ENCODE data around the gene ADGB. TPM values are rescaled to one million over a fixed set of nuclear protein-coding genes. Genes with fewer than 3 reads are reported as not detected.

ADGB gene
- total and polyA plus RNA-seq, 2 of the 13 experiments (the other 11 are each of a cell fraction or from before 2014, with no cell fraction given) = not detected

GRCh38 chr6:146861029-146861563, 262.3 kb downstream of the ADGB start:
- Histone ChIP-seq H4K20me1 (ENCODE audit: insufficient read depth, low read length) (no peaks in the 10 kb centered on the region), H3K4me1 (ENCODE audit: insufficient read depth, low read length) (0 out of 2 replicates have a peak, but pooled peaks cover 4% of the 10 kb centered on the region), H3K4me3 (replicated peaks in 1 of 3; ENCODE audit: insufficient read depth in 1 of 3, low read depth in 2 of 3, low read length in 3 of 3) (no peak overlapping the region), H3K4me2 (ENCODE audit: low read depth, low read length) (no peak overlapping the region), H3K9ac (ENCODE audit: insufficient read depth, low read depth, low read length) (no peak overlapping the region), H3K79me2 (ENCODE audit: insufficient read depth, low read length) (no peaks in the 10 kb centered on the region), H3K9me3 (ENCODE audit: low read length) (no peaks in the 10 kb centered on the region), H3K27ac (ENCODE audit: extremely low read length, insufficient read depth, low read length) (no peak overlapping the region), H3K36me3 (replicated peaks in 1 of 2; ENCODE audit: control insufficient read depth in 1 of 2, insufficient read depth in 2 of 2, low read length in 2 of 2) (no peaks in the 10 kb centered on the region), H2AFZ (ENCODE audit: low read length) (no peak overlapping the region), H3K27me3 (ENCODE audit: control insufficient read depth in 1 of 2, insufficient read depth in 2 of 2, low read length in 2 of 2) (no peaks in the 10 kb centered on the region)
- FAIRE-seq (no peak), DNase-seq (ENCODE audit: low spot score) (no peak), ATAC-seq (no peak)
- intact Hi-C loops (cut with micrococcal nuclease; ENCODE audit: unreplicated experiment) = no loop called here
- 3% methylated on average over 3 of the region's 3 CpGs for WGBS (ENCODE audit: low lambda C conversion rate)
- in situ Hi-C loops (cut with HindIII; ENCODE audit: extremely low pct_ligation_motif_present, low pct_unique_long_range_greater_than_20kb) = loop anchor here (25.0 kb wide), 1 partner anchor 1301 kb away; no protein-coding TSS in a partner anchor
- CTCF ChIA-PET (ENCODE audit: low intra/inter-chr PET ratio, low total read pairs) = no interaction called here
- POLR2A ChIA-PET = no interaction called here
- no TSS peak for BruUV-seq (replicated peaks)
- TF ChIP-seq ETS1 (CRISPR knock-in tag; IDR thresholded peaks at IDR 0.05) (no peak), KLF13 (CRISPR knock-in tag; IDR thresholded peaks at IDR 0.05) (no peak)

GRCh38 chr6:146861716-146862115, 262.9 kb downstream of the ADGB start:
- Histone ChIP-seq H3K9ac (ENCODE audit: insufficient read depth, low read depth, low read length) (no peak overlapping the region), H3K79me2 (ENCODE audit: insufficient read depth, low read length) (no peaks in the 10 kb centered on the region), H3K9me3 (ENCODE audit: low read length) (no peaks in the 10 kb centered on the region), H3K4me2 (ENCODE audit: low read depth, low read length) (no peak overlapping the region), H2AFZ (ENCODE audit: low read length) (no peak overlapping the region), H3K27ac (ENCODE audit: extremely low read length, insufficient read depth, low read length) (no peak overlapping the region), H3K4me3 (replicated peaks in 1 of 3; ENCODE audit: insufficient read depth in 1 of 3, low read depth in 2 of 3, low read length in 3 of 3) (no peak overlapping the region), H4K20me1 (ENCODE audit: insufficient read depth, low read length) (no peaks in the 10 kb centered on the region), H3K36me3 (replicated peaks in 1 of 2; ENCODE audit: control insufficient read depth in 1 of 2, insufficient read depth in 2 of 2, low read length in 2 of 2) (no peaks in the 10 kb centered on the region), H3K27me3 (ENCODE audit: control insufficient read depth in 1 of 2, insufficient read depth in 2 of 2, low read length in 2 of 2) (no peaks in the 10 kb centered on the region), H3K4me1 (ENCODE audit: insufficient read depth, low read length) (0 out of 2 replicates have a peak, but pooled peaks cover 4% of the 10 kb centered on the region)
- in situ Hi-C loops (cut with HindIII; ENCODE audit: extremely low pct_ligation_motif_present, low pct_unique_long_range_greater_than_20kb) (loop anchor here (25.0 kb wide), 1 partner anchor 1301 kb away; no protein-coding TSS in a partner anchor), intact Hi-C loops (cut with micrococcal nuclease; ENCODE audit: unreplicated experiment) (no loop called here)
- ATAC-seq (no peak), FAIRE-seq (no peak), DNase-seq (ENCODE audit: low spot score) (no peak)
- TF ChIP-seq ETV5 (CRISPR knock-in tag; IDR thresholded peaks at IDR 0.05; ENCODE audit: borderline replicate concordance) (no peak), AGO1 (IDR thresholded peaks at IDR 0.05; ENCODE audit: low read depth, low read length, poor library complexity, severe bottlenecking) (no peak)
- ChIA-PET CTCF (ENCODE audit: low intra/inter-chr PET ratio, low total read pairs) (no interaction called here), POLR2A (no interaction called here)
- BruUV-seq (replicated peaks) = no TSS peak
- 4% methylated on average over 3 of the region's 3 CpGs for WGBS (ENCODE audit: low lambda C conversion rate)

All from HepG2 (cell line).